ENCODE results near the gene AMY2A.
"Not testable (repeated sequence)": the region's sequence is repeated elsewhere in the genome, so short reads cannot be mapped to it uniquely, and the experiment has no call there.

- TF ChIP-seq POLR2AphosphoS5, CTCF, POLR2A (IDR thresholded peaks at IDR 0.05): not testable (repeated sequence)
These were observed 38.2 kb downstream of the AMY2A start, which contains the start of gene AMY1A for GRCh38 chr1:103655460-103655859.
